Measurements from ENCODE around the gene DIS3L2. TPM values are rescaled to one million over a fixed set of nuclear protein-coding genes. Genes with fewer than 3 reads are reported as not detected.

The DIS3L2 gene
- total RNA-seq, 2 donors from 2014 or later = 19.6 to 22.1 TPM

DNA sequence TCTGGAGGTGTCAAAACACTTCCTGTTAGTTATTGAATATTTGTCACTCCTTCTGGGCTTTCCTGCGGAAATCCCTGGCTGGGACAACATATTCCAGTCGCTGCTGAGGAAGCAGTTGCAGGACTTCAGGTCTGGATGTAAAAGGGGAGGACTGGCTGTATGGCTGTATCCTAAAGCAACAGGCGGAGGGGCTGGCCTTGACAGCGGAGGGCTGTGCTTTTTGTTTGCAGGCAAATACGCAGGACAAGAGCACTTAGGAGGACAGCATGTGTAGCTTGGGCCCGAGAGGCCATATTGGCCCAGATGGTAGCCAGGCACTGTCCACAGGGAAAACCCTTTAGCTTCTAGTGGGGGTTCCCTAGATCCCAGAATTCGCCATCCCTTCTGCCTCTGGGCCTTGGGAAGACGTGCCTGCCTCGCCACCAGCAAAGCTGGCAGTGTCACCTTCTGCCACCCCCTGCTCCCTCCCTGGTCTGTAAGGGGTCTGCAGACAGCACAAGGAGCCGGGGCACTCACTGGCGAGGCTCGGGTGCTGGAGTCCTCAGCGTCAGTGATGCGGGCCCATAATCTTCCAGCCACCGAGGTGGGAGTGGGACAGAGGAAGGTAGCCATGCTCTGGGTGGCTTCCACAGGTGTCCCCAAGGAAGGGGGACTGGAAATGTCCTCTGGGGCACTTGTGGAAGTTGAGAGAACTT, 42.0 kb upstream of the DIS3L2 start:
- H3K27me3 ChIP-seq = peaks cover 0 to 1% of the 10 kb centered on the region in 2 donors
- H3K27ac ChIP-seq = no peak overlapping the region
- no peaks in the 10 kb centered on the region for H3K36me3 ChIP-seq
- H3K9me3 ChIP-seq = no peaks in the 10 kb centered on the region
- H3K4me1 ChIP-seq = peaks cover 0 to 8% of the 10 kb centered on the region in 2 donors
- no peak overlapping the region for H3K4me3 ChIP-seq
- TF ChIP-seq, protein P1, sequence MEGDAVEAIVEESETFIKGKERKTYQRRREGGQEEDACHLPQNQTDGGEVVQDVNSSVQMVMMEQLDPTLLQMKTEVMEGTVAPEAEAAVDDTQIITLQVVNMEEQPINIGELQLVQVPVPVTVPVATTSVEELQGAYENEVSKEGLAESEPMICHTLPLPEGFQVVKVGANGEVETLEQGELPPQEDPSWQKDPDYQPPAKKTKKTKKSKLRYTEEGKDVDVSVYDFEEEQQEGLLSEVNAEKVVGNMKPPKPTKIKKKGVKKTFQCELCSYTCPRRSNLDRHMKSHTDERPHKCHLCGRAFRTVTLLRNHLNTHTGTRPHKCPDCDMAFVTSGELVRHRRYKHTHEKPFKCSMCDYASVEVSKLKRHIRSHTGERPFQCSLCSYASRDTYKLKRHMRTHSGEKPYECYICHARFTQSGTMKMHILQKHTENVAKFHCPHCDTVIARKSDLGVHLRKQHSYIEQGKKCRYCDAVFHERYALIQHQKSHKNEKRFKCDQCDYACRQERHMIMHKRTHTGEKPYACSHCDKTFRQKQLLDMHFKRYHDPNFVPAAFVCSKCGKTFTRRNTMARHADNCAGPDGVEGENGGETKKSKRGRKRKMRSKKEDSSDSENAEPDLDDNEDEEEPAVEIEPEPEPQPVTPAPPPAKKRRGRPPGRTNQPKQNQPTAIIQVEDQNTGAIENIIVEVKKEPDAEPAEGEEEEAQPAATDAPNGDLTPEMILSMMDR (IDR thresholded peaks at IDR 0.05) = no peak
- no peak for DNase-seq (ENCODE audit: low spot score)

DNA sequence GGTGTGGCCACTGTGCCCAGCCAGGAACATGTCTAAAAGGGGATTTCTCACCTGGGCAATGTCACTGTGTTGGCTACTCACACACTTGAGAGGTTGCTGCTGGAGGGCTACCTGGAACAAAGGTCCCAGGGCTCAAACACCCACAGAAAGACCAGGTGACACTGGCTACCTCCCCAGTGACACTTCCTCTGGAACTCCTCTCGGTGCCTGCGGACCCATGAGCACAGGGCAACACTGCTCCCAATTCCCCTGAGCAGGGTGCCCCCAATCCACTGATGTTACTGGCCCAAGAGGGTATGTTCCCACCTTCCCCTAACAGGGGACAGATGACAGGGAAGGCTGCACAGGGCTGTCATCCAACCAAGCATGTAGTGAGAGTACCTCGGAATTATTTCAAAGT, 41.1 kb upstream of the DIS3L2 start:
- no peak for DNase-seq (ENCODE audit: low spot score)

DNA sequence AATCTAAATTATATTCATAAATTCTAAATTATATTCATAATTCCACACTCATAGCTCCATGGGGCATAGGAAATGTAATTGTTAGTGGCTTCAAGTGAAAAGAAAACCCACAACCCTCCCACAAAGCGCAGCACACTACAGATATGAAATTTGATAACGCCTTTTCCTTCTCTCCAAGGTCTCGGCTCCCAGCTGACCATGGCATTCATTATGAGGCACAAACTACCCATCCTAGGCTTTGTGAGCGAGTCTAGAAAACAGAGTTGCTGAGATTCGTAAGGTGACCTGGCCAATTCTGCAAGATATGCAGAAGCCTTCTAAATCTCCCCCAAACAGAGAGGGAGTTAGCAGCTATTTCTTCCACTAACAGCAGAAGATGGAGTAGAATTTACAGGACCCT, 40.7 kb upstream of the DIS3L2 start:
- Histone ChIP-seq H3K36me3 (no peaks in the 10 kb centered on the region), H3K27me3 (peaks cover 2 to 7% of the 10 kb centered on the region in 2 donors), H3K27ac (no peak overlapping the region), H3K4me1 (peaks cover 0 to 17% of the 10 kb centered on the region in 2 donors), H3K9me3 (no peaks in the 10 kb centered on the region), H3K4me3 (no peak overlapping the region)
- TF ChIP-seq, protein P1 (IDR thresholded peaks at IDR 0.05) = no peak
- DNase-seq (ENCODE audit: low spot score) = no peak

More for the DNA sequence above, 41.1 kb upstream of the DIS3L2 start:
- Histone ChIP-seq H3K36me3 (no peaks in the 10 kb centered on the region), H3K9me3 (no peaks in the 10 kb centered on the region), H3K4me1 (peaks cover 0 to 13% of the 10 kb centered on the region in 2 donors), H3K4me3 (no peak overlapping the region), H3K27me3 (peaks cover 0 to 7% of the 10 kb centered on the region in 2 donors), H3K27ac (no peak overlapping the region)
- TF ChIP-seq, protein P1 (IDR thresholded peaks at IDR 0.05) = no peak

DNA sequence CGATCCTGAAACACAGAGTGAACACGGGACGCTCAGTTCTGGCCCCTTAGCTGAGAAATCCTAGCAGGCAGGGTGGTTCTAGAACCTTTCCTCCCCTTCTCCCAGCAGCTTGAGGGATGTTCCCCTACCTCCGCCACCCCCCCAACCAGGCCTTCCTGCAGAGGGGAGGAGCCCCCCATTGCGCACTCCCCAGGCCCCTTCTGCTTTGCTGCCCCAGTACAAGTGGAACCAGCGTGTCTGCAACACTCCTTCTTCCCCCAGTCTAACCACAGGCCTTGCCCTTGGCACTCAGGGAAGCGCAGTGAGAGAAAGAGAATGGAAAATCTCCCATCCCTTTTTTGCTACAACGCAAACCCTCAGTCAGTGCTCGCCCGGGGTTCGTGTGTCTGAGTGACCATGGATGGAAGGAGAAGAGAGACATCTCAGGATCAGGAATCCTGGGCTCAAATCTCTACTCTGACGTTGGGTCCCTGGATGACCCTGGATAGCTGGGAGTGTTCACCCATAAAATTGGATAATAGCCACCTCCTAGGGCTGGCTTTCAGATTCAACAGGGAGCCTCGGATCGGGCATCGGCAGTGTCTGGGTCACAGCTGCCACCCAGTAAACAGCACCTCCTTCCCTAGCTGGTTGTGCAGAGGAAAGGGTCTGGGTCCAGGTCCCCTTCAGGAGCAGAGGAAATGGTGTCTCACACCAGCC, 39.1 kb upstream of the DIS3L2 start:
- no peak for DNase-seq (ENCODE audit: low spot score)
- Histone ChIP-seq H3K4me3 (no peak overlapping the region), H3K27ac (no peak overlapping the region), H3K36me3 (no peaks in the 10 kb centered on the region), H3K9me3 (no peaks in the 10 kb centered on the region), H3K4me1 (peaks cover 0 to 28% of the 10 kb centered on the region in 2 donors), H3K27me3 (peaks cover 8 to 12% of the 10 kb centered on the region in 2 donors)
- TF ChIP-seq, protein P1 (IDR thresholded peaks at IDR 0.05) = no peak

DNA sequence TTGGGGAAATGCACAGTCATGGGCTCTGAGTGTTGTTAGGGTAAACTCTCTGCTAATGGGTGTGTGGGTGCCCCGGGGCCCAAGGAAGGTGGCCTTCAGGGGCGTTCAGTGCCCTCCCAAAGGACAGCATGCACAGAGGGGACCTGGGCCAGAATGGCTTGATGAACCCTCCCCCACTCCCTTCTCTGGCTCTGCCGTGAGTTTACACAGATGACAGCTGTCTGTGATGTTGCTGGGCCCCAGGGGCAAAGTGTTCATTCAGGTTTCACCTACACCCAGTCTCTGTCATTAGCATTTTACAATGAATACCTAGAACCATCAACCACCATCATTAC, 38.5 kb upstream of the DIS3L2 start:
- Histone ChIP-seq H3K27ac (no peak overlapping the region), H3K27me3 (peaks cover 8 to 12% of the 10 kb centered on the region in 2 donors), H3K4me3 (no peak overlapping the region), H3K36me3 (no peaks in the 10 kb centered on the region), H3K9me3 (no peaks in the 10 kb centered on the region), H3K4me1 (peaks cover 0 to 24% of the 10 kb centered on the region in 2 donors)
- DNase-seq (ENCODE audit: low spot score) = no peak
- TF ChIP-seq, protein P1 (IDR thresholded peaks at IDR 0.05) = no peak
